Trophoblast cell (in vitro differentiated cells and primary cell): ENCODE measurements around the gene ARFGEF3.

Experiments used
- DNase-seq, 2 donors: peaks; one replicate each; pipeline ENCODE4 v3.0.0-alpha.2; 2016
- H2AFZ ChIP-seq: 2 replicates; pipeline ENCODE4 v1.6.1; 2013; ENCODE audit warnings: low read length, moderate library complexity, mild to moderate bottlenecking; ENCODE audit not compliant: insufficient read depth, poor library complexity
- H2AK5ac ChIP-seq: 2 replicates; pipeline ENCODE4 v1.6.1; 2013; ENCODE audit warnings: mild to moderate bottlenecking, low read length
- H2BK120ac ChIP-seq: 2 replicates; pipeline ENCODE4 v1.6.1; 2013; ENCODE audit warnings: low read length, mild to moderate bottlenecking, moderate library complexity; ENCODE audit not compliant: insufficient read depth, poor library complexity
- H2BK12ac ChIP-seq: 2 replicates; pipeline ENCODE4 v1.6.1; 2013; ENCODE audit warnings: mild to moderate bottlenecking, low read length, moderate library complexity
- H2BK5ac ChIP-seq: 2 replicates; pipeline ENCODE4 v1.6.1; 2013; ENCODE audit warnings: low read length, low read depth, moderate library complexity, mild to moderate bottlenecking; ENCODE audit not compliant: poor library complexity
- H3K14ac ChIP-seq: 2 replicates; pipeline ENCODE4 v1.6.1; 2013; ENCODE audit warnings: mild to moderate bottlenecking, low read length
- H3K18ac ChIP-seq: 2 replicates; pipeline ENCODE4 v1.6.1; 2013; ENCODE audit warnings: mild to moderate bottlenecking, low read length
- H3K23ac ChIP-seq: 2 replicates; pipeline ENCODE4 v1.6.1; 2013; ENCODE audit warnings: low read length
- H3K27ac ChIP-seq: 2 replicates; pipeline ENCODE4 v1.5.1; 2013; ENCODE audit warnings: low read depth, mild to moderate bottlenecking, inconsistent platforms, low read length, moderate library complexity
- H3K27me3 ChIP-seq: 2 replicates; pipeline ENCODE4 v1.6.1; 2013; ENCODE audit warnings: inconsistent platforms, mild to moderate bottlenecking, low read length, moderate library complexity; ENCODE audit not compliant: insufficient read depth
- H3K36me3 ChIP-seq, 2 experiments: 1 replicate in 1 of 2; 2 replicates in 1 of 2; pipeline ENCODE4 v1.6.1; 2013; ENCODE audit warnings: low read length in 2 of 2, mild to moderate bottlenecking in 2 of 2, moderate library complexity in 1 of 2; ENCODE audit not compliant: insufficient read depth in 2 of 2, control insufficient read depth in 1 of 2
- H3K4ac ChIP-seq: 2 replicates; pipeline ENCODE4 v1.6.1; 2013; ENCODE audit warnings: low read depth, mild to moderate bottlenecking, low read length, moderate library complexity
- H3K4me1 ChIP-seq, 2 experiments: 1 replicate in 1 of 2; 2 replicates in 1 of 2; pipeline ENCODE4 v1.6.1; 2013; ENCODE audit warnings: low read length in 2 of 2, mild to moderate bottlenecking in 2 of 2, moderate library complexity in 1 of 2; ENCODE audit not compliant: insufficient read depth in 2 of 2, control insufficient read depth in 1 of 2
- H3K4me2 ChIP-seq: 2 replicates; pipeline ENCODE4 v1.6.1; 2013; ENCODE audit warnings: inconsistent platforms, mild to moderate bottlenecking, low read length, moderate library complexity
- H3K4me3 ChIP-seq: 2 replicates; pipeline ENCODE4 v1.5.1; 2013; ENCODE audit warnings: mild to moderate bottlenecking, low read depth, low read length, inconsistent platforms
- H3K79me1 ChIP-seq: one replicate; pipeline ENCODE4 v1.6.1; 2013; ENCODE audit warnings: low read length
- H3K79me2 ChIP-seq: 2 replicates; pipeline ENCODE4 v1.6.1; 2013; ENCODE audit warnings: low read length, mild to moderate bottlenecking; ENCODE audit not compliant: control insufficient read depth, insufficient read depth, poor library complexity
- H3K9ac ChIP-seq: 2 replicates; pipeline ENCODE4 v1.6.1; 2013; ENCODE audit warnings: mild to moderate bottlenecking, low read length
- H3K9me3 ChIP-seq: 2 replicates; pipeline ENCODE4 v1.6.1; 2013; ENCODE audit warnings: low read depth, mild to moderate bottlenecking, control low read depth, inconsistent platforms, low read length; ENCODE audit not compliant: insufficient read depth
- H4K12ac ChIP-seq: 2 replicates; pipeline ENCODE4 v1.6.1; 2013; ENCODE audit warnings: low read depth, mild to moderate bottlenecking, low read length, moderate library complexity
- H4K8ac ChIP-seq: 2 replicates; pipeline ENCODE4 v1.6.1; 2013; ENCODE audit warnings: low read depth, mild to moderate bottlenecking, low read length, moderate library complexity
- H4K91ac ChIP-seq: one replicate; pipeline ENCODE4 v1.6.1; 2013; ENCODE audit warnings: low read depth, mild to moderate bottlenecking, low read length, moderate library complexity
- WGBS: extraction: QIAGEN DNeasy Blood & Tissue Kit; methylation state at CpG from one replicate; pipeline ENCODE4 v1.1.7; 2013; ENCODE audit warnings: missing lambda C conversion rate; ENCODE audit not compliant: insufficient read length, insufficient coverage; ENCODE audit errors: extremely low coverage; 5-methylcytosine and 5-hydroxymethylcytosine counted together

The ARFGEF3 gene

DNA sequence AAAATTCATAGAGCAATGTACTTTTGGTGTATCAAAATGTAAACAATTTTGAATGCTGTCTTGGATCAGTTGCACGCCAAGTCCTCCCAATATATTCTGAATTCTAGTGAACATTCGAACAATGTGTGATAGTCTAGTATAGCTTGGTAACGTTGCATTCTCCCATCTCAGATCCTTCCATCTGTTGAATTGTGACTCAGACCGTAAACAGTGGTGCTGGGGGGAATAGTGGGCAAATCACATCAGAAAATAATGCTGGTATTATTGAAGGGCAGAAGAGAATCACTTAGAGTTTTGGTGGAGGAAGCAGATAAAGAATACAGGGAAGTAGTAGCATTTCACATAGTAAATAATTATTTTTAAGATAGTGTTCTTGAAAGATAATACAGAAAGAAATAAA is 102.2 kb downstream of the ARFGEF3 start:
- H2BK5ac ChIP-seq: no peak overlapping the region
- H2BK12ac ChIP-seq: no peak overlapping the region
- no peak overlapping the region for H2AK5ac ChIP-seq
- H3K9ac ChIP-seq: no peak overlapping the region
- H2BK120ac ChIP-seq: no peak overlapping the region
- no peak overlapping the region for H4K91ac ChIP-seq
- no peak for DNase-seq
- H4K12ac ChIP-seq: no peak overlapping the region
- H3K4ac ChIP-seq: no peak overlapping the region
- no peak overlapping the region for H3K27ac ChIP-seq
- H3K79me1 ChIP-seq: no peaks in the 10 kb centered on the region
- H3K79me2 ChIP-seq: no peaks in the 10 kb centered on the region
- no peak overlapping the region for H3K14ac ChIP-seq
- H3K4me2 ChIP-seq: no peak overlapping the region
- no peak overlapping the region for H4K8ac ChIP-seq
- H3K23ac ChIP-seq: no peak overlapping the region
- H3K4me3 ChIP-seq: no peak overlapping the region
- no peaks in the 10 kb centered on the region for H3K4me1 ChIP-seq
- no CpG with 5 or more reads among the region's 4 CpGs for WGBS
- no peaks in the 10 kb centered on the region for H3K27me3 ChIP-seq
- peaks cover 1% of the 10 kb centered on the region for H3K9me3 ChIP-seq
- no peaks in the 10 kb centered on the region for H3K36me3 ChIP-seq
- no peak overlapping the region for H3K18ac ChIP-seq
- H2AFZ ChIP-seq: no peak overlapping the region

- H3K4ac ChIP-seq: no peak overlapping the region
- no peak overlapping the region for H3K23ac ChIP-seq
- H4K8ac ChIP-seq: no peak overlapping the region
- no peaks in the 10 kb centered on the region for H3K79me1 ChIP-seq
- DNase-seq: no peak
- H3K9ac ChIP-seq: no peak overlapping the region
- no peak overlapping the region for H4K12ac ChIP-seq
- no peak overlapping the region for H2BK12ac ChIP-seq
- H3K27ac ChIP-seq: no peak overlapping the region
- H3K27me3 ChIP-seq: no peaks in the 10 kb centered on the region
- no peak overlapping the region for H2BK120ac ChIP-seq
- no peak overlapping the region for H3K4me2 ChIP-seq
- no peak overlapping the region for H3K18ac ChIP-seq
- no peaks in the 10 kb centered on the region for H3K79me2 ChIP-seq
- H3K36me3 ChIP-seq: no peaks in the 10 kb centered on the region
- no peak overlapping the region for H2AK5ac ChIP-seq
- no peaks in the 10 kb centered on the region for H3K4me1 ChIP-seq
- no peak overlapping the region for H3K14ac ChIP-seq
- H3K9me3 ChIP-seq: peaks cover 1% of the 10 kb centered on the region
- no peak overlapping the region for H3K4me3 ChIP-seq
- no peak overlapping the region for H4K91ac ChIP-seq
- no peak overlapping the region for H2AFZ ChIP-seq
- no peak overlapping the region for H2BK5ac ChIP-seq
Measured at GRCh38 chr6:138264372-138264880, 102.7 kb downstream of the ARFGEF3 start.

DNA sequence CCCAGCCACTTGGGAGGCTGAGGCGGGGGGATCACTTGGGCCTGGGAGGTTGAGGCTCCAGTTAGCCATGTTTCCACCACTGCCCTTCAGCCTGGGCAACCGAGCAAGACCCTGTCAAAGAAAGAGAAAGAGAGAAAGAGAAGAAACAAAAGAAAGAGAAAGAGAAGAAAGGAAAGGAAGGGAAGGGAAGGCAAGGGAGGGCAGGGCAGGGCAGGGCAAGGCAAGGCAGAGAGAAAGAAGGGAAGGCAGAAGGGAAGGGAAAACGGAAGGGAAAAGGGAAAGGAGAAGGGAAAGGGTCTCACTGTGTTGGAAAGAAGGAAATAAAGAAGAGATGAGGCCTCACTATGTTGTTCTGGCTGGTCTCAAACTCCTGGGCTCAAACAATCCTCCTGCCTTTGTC is 104.4 kb downstream of the ARFGEF3 start:
- no peaks in the 10 kb centered on the region for H3K4me1 ChIP-seq
- whole genome bisulfite sequencing: no CpG with 5 or more reads among the region's 3 CpGs
- no peak overlapping the region for H4K12ac ChIP-seq
- no peak overlapping the region for H3K4ac ChIP-seq
- H3K18ac ChIP-seq: no peak overlapping the region
- H3K27me3 ChIP-seq: no peaks in the 10 kb centered on the region
- H3K27ac ChIP-seq: no peak overlapping the region
- H3K36me3 ChIP-seq: no peaks in the 10 kb centered on the region
- H2BK5ac ChIP-seq: no peak overlapping the region
- H3K4me3 ChIP-seq: no peak overlapping the region
- H3K14ac ChIP-seq: no peak overlapping the region
- H4K8ac ChIP-seq: no peak overlapping the region
- H3K79me2 ChIP-seq: no peaks in the 10 kb centered on the region
- H2BK120ac ChIP-seq: no peak overlapping the region
- H3K9ac ChIP-seq: no peak overlapping the region
- H2AK5ac ChIP-seq: no peak overlapping the region
- H2BK12ac ChIP-seq: no peak overlapping the region
- no peak overlapping the region for H3K23ac ChIP-seq
- H4K91ac ChIP-seq: no peak overlapping the region
- H3K9me3 ChIP-seq: peaks cover 1% of the 10 kb centered on the region
- DNase-seq: no peak
- H3K4me2 ChIP-seq: no peak overlapping the region
- H2AFZ ChIP-seq: no peak overlapping the region
- H3K79me1 ChIP-seq: no peaks in the 10 kb centered on the region

DNA sequence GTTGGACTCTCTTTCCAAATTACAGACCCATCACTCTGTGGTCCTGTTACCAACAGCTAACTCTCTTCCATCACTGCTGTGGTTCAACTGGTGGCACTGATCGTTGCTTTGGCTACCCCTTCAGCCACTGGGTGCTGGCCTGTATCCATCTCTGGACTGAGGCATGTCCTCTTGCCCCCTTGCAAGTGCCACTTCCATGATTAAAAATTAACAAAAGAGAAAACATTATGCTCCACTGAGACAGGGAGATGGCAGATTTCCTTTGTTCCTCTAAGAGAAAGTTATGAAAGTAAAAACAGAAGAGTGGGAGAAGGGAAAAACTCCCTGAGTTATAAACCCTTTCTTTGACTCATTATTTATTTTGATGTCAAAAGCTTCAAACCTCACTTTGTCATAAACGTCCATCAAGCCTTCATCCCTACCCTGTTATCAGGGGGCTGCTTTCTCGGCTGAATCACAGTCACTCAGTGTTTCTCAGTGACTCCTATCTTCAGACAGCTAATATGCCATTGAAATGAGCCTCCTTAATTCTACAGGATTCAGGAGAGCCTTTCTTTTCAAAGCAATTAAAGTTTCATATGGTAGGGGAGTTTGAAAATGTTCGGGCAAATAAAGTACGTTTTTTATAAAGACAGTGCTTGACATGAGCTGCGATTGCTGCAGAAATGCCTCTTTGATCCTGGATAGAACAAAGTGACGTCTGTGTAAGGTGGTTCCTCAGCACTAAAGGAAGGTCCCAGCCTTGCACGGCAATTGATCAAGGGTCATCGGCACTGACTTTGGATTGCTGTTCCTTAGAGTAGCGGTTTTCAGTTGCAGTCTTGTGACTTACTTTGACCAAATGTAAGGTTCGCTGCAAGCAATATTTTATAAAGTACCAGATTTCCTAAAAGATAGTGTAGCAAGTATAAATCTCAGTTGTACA is 106.5 kb downstream of the ARFGEF3 start:
- no peak overlapping the region for H3K4me2 ChIP-seq
- no peaks in the 10 kb centered on the region for H3K79me1 ChIP-seq
- H3K27ac ChIP-seq: no peak overlapping the region
- no peak overlapping the region for H4K91ac ChIP-seq
- H2AFZ ChIP-seq: no peak overlapping the region
- no peak overlapping the region for H3K18ac ChIP-seq
- H3K4me3 ChIP-seq: no peak overlapping the region
- H3K14ac ChIP-seq: no peak overlapping the region
- H3K4me1 ChIP-seq: no peaks in the 10 kb centered on the region
- H3K79me2 ChIP-seq: no peaks in the 10 kb centered on the region
- H3K9me3 ChIP-seq: no peaks in the 10 kb centered on the region
- H3K23ac ChIP-seq: no peak overlapping the region
- no peaks in the 10 kb centered on the region for H3K36me3 ChIP-seq
- no peak overlapping the region for H2BK5ac ChIP-seq
- no peak for DNase-seq
- no peak overlapping the region for H3K4ac ChIP-seq
- H2AK5ac ChIP-seq: no peak overlapping the region
- H3K9ac ChIP-seq: no peak overlapping the region
- WGBS: no CpG with 5 or more reads among the region's 11 CpGs
- no peak overlapping the region for H4K12ac ChIP-seq
- no peaks in the 10 kb centered on the region for H3K27me3 ChIP-seq
- no peak overlapping the region for H2BK12ac ChIP-seq
- no peak overlapping the region for H4K8ac ChIP-seq
- no peak overlapping the region for H2BK120ac ChIP-seq
